ENCODE results near the gene HIBADH. TPM values are rescaled to one million over a fixed set of nuclear protein-coding genes. Genes with fewer than 3 reads are reported as not detected.

HIBADH gene
- total and polyA plus RNA-seq, 3 donors from 2014 or later = 49.8 to 77.4 (median 69.9) TPM

GRCh38 chr7:27697861-27698430, 35.3 kb upstream of the HIBADH start:
- TF ChIP-seq CTCF (IDR thresholded peaks at IDR 0.05) (no peak), POLR2A (IDR thresholded peaks at IDR 0.05) (no peak)
- Histone ChIP-seq H3K4me3 (no peak overlapping the region), H3K9me3 (no peaks in the 10 kb centered on the region), H3K36me3 (ENCODE audit: low read depth, missing control alignments) (no peaks in the 10 kb centered on the region), H3K27me3 (no peaks in the 10 kb centered on the region), H3K27ac (no peak overlapping the region), H3K4me1 (no peaks in the 10 kb centered on the region)
- WGBS, 2 donors = 76 to 79% methylated on average over 3 of the region's 3 CpGs
- DNase-seq = no peak
- intact Hi-C loops (cut with DNase I; ENCODE audit: low total_unique reads) = no loop called here

GRCh38 chr7:27695096-27695495, 32.4 kb upstream of the HIBADH start:
- H3K4me3 ChIP-seq = no peak overlapping the region
- H3K27ac ChIP-seq = no peak overlapping the region
- no peak for DNase-seq
- H3K36me3 ChIP-seq (ENCODE audit: low read depth, missing control alignments) = no peaks in the 10 kb centered on the region
- WGBS, 2 donors = 90 to 93% methylated on average over 4 of the region's 4 CpGs
- no peaks in the 10 kb centered on the region for H3K4me1 ChIP-seq
- intact Hi-C loops (cut with DNase I; ENCODE audit: low total_unique reads) = no loop called here
- no peaks in the 10 kb centered on the region for H3K9me3 ChIP-seq
- H3K27me3 ChIP-seq = no peaks in the 10 kb centered on the region
- no peak for TF ChIP-seq POLR2A (IDR thresholded peaks at IDR 0.05)
- TF ChIP-seq CTCF (IDR thresholded peaks at IDR 0.05) = no peak

GRCh38 chr7:27693794-27694193, 31.1 kb upstream of the HIBADH start:
- H3K4me1 ChIP-seq = no peaks in the 10 kb centered on the region
- no peak overlapping the region for H3K4me3 ChIP-seq
- H3K27me3 ChIP-seq = no peaks in the 10 kb centered on the region
- H3K9me3 ChIP-seq = no peaks in the 10 kb centered on the region
- no peaks in the 10 kb centered on the region for H3K36me3 ChIP-seq (ENCODE audit: low read depth, missing control alignments)
- intact Hi-C loops (cut with DNase I; ENCODE audit: low total_unique reads) = no loop called here
- TF ChIP-seq CTCF (IDR thresholded peaks at IDR 0.05) (no peak), POLR2A (IDR thresholded peaks at IDR 0.05) (no peak)
- DNase-seq = no peak
- H3K27ac ChIP-seq = no peak overlapping the region
- WGBS, 2 donors = 66 to 75% methylated on average over 3 of the region's 3 CpGs

- Histone ChIP-seq H3K36me3 (ENCODE audit: low read depth, missing control alignments) (no peaks in the 10 kb centered on the region), H3K27ac (no peak overlapping the region), H3K27me3 (no peaks in the 10 kb centered on the region), H3K4me3 (no peak overlapping the region), H3K9me3 (no peaks in the 10 kb centered on the region), H3K4me1 (no peaks in the 10 kb centered on the region)
- no peak for DNase-seq
- TF ChIP-seq CTCF (IDR thresholded peaks at IDR 0.05) (no peak), POLR2A (IDR thresholded peaks at IDR 0.05) (no peak)
- intact Hi-C loops (cut with DNase I; ENCODE audit: low total_unique reads) = no loop called here
These were observed 28.0 kb upstream of the HIBADH start for GRCh38 chr7:27690649-27691048.

- H3K4me3 ChIP-seq = no peak overlapping the region
- no peaks in the 10 kb centered on the region for H3K4me1 ChIP-seq
- H3K9me3 ChIP-seq = no peaks in the 10 kb centered on the region
- 84 to 86% methylated on average over 1 of the region's 1 CpG for WGBS, 2 donors
- peak; percentile 55 for DNase-seq
- no peak for TF ChIP-seq CTCF (IDR thresholded peaks at IDR 0.05)
- TF ChIP-seq POLR2A (IDR thresholded peaks at IDR 0.05) = no peak
- intact Hi-C loops (cut with DNase I; ENCODE audit: low total_unique reads) = no loop called here
- H3K27ac ChIP-seq = no peak overlapping the region
- no peaks in the 10 kb centered on the region for H3K27me3 ChIP-seq
- H3K36me3 ChIP-seq (ENCODE audit: low read depth, missing control alignments) = no peaks in the 10 kb centered on the region
These were observed 27.0 kb upstream of the HIBADH start for GRCh38 chr7:27689591-27690164.

Data from testis (tissue), 3 donors.